GM06990 (cell line): ENCODE measurements around the gene ZC3H12C.

Source experiments
- DNase-seq: peaks from one replicate; pipeline ENCODE4 v3.0.0-alpha.2; 2011; ENCODE audit not compliant: insufficient read length; ENCODE audit errors: extremely low read depth
- H3K27me3 ChIP-seq: replicated peaks from 2 replicates; pipeline ENCODE4 v1.6.0; 2011; ENCODE audit warnings: low read length; ENCODE audit not compliant: control insufficient read depth, insufficient read depth
- H3K36me3 ChIP-seq: 2 replicates; pipeline ENCODE4 v1.5.1; 2011; ENCODE audit warnings: low read length; ENCODE audit not compliant: control insufficient read depth, insufficient read depth
- H3K4me3 ChIP-seq: replicated peaks from 2 replicates; pipeline ENCODE4 v1.5.1; 2011; ENCODE audit warnings: low read depth, mild to moderate bottlenecking, control low read depth, low read length
- TF ChIP-seq, protein P1 (sequence below): IDR thresholded peaks from 2 replicates; pipeline ENCODE4 v1.5.1; 2011; ENCODE audit warnings: low read length, control low read depth, mild to moderate bottlenecking, inconsistent platforms; ENCODE audit not compliant: insufficient read depth, poor library complexity, severe bottlenecking

ZC3H12C gene

DNA sequence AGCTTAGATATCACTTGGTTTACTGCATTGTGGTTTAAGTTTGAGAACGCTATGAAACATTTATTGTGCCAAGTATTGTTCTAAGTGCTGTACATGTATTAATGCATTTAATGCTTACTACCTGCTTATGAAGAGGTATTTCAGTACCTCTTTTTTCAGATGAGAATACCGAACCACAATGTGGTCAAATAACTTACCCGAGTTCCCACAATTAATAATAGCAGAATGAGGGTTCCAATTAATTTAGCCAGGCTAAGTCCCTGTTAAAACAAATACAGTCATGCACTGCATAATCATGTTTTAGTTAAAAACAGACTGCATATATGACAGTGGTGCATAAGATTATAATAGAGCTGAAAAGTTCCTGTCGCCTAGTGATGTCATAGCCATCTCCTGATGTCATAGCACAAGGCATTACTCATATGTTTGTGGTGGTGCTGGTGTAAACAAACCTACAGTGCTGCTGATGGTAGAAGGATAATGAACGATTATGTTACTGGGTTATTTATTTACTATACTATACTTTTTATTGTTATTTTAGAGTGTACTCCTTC is 4.3 kb downstream of the ZC3H12C start:
- no peaks in the 10 kb centered on the region for H3K27me3 ChIP-seq
- no peak for DNase-seq
- H3K4me3 ChIP-seq = no peak overlapping the region
- no peaks in the 10 kb centered on the region; the same call in none of the 2 replicates for H3K36me3 ChIP-seq
- TF ChIP-seq, protein P1, sequence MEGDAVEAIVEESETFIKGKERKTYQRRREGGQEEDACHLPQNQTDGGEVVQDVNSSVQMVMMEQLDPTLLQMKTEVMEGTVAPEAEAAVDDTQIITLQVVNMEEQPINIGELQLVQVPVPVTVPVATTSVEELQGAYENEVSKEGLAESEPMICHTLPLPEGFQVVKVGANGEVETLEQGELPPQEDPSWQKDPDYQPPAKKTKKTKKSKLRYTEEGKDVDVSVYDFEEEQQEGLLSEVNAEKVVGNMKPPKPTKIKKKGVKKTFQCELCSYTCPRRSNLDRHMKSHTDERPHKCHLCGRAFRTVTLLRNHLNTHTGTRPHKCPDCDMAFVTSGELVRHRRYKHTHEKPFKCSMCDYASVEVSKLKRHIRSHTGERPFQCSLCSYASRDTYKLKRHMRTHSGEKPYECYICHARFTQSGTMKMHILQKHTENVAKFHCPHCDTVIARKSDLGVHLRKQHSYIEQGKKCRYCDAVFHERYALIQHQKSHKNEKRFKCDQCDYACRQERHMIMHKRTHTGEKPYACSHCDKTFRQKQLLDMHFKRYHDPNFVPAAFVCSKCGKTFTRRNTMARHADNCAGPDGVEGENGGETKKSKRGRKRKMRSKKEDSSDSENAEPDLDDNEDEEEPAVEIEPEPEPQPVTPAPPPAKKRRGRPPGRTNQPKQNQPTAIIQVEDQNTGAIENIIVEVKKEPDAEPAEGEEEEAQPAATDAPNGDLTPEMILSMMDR = no peak

DNA sequence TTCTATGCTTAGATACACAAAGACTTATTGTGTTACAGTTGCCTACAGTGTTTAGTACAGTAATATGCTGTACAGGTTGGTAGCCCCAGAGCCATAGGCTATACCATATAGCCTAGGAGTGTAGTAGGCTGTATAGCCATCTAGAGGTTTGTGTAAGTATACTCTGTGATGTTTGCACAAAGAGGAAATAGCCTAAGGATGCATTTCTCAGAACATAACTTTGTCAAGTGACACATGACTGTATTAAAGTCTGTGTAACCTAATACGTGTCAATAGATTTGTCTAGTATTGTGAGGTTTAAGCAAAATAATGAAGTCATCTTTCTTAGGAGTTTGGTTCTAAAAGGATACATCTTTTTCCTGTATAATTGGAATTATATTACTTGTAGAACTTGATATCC is 5.5 kb downstream of the ZC3H12C start:
- Histone ChIP-seq H3K27me3 (no peaks in the 10 kb centered on the region), H3K36me3 (no peaks in the 10 kb centered on the region; the same call in none of the 2 replicates), H3K4me3 (no peak overlapping the region)
- no peak for DNase-seq
- TF ChIP-seq, protein P1 = peak; percentile 20

DNA sequence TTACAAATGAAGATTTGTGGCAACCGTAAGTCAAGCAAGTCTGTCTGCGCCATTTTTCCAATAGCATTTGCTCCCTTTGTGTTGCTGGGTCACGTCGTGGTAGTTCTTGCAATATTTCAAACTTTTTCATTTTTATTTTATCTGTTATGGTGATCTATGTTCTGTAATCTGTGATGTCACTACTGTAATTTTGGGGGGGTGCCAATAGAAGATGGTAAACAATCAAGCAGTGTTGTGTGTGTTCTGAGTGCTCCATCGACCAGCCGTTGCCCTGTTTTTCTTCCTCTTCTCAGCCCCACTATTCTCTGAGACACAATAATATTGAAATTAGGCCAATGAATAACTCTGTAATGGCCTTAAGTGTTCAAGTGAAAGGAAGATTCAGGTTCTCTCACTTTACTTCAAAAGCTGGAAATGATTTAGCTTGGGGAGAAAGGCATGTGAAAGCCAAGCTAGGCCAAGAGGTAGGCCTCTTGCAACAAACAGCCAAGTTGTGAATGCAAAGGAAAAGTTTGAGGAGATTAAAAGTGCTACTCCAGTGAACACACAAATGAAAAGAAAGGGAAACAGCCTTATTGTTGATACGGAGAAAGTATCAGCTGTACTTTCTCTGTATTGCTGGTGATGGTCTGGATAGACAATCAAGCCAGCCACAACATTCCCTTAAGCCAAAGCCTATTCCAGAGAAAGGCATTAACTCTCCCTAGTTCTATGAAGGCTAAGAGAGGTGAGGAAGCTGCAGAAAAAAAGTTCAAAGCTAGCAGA is 7.5 kb downstream of the ZC3H12C start:
- DNase-seq = no peak
- H3K4me3 ChIP-seq = no peak overlapping the region
- no peaks in the 10 kb centered on the region for H3K27me3 ChIP-seq
- TF ChIP-seq, protein P1 = no peak
- H3K36me3 ChIP-seq = no peaks in the 10 kb centered on the region; the same call in none of the 2 replicates

DNA sequence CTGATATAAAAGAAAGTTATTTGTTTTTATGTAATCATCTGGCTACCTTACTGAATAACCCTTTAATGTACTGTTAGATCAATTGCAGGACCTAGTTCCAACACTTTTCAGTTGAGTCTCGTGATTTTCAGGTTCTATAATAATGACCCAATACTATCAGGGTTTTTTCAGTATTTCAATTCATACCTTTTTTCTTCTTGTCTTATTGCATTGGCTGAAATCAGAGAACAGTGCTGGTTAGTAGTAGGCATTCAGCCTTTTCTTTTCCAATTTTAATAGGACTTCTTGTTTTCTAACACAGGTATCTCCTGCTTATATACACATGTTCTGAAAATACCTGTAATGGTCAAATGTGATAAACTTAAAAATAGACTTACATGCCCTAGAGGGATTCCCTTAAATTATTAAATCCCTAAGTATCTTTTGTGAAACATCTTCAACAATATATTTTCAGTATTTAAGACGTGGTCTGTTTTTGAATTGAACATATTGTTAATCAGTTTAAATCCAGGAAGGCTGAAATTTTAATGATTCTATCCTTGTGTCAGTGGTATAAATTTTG is 13.6 kb downstream of the ZC3H12C start:
- no peak overlapping the region for H3K4me3 ChIP-seq
- H3K36me3 ChIP-seq = peaks cover 2% of the 10 kb centered on the region
- no peak for DNase-seq
- no peaks in the 10 kb centered on the region for H3K27me3 ChIP-seq
- TF ChIP-seq, protein P1 = no peak

DNA sequence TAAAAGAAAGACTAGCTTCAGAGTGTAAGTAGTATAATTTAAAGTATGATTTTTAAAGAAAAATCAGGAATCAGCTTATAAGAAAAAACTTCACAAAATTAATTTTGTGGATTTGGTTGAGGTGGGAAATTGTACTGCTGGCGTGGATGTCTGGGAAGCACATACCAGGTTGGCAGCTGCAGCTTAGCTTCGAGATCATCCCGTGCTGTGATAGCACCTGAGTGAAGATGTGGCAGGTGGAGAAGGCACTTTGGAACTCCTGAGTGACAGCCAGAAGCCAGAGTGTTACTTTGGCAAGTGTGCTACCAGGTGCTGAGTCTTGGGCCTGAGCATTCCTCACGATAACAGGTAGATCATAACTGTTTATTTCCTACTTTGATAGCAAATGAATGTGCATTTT is 17.7 kb downstream of the ZC3H12C start:
- TF ChIP-seq, protein P1 = no peak

More for the DNA sequence above, 17.7 kb downstream of the ZC3H12C start:
- H3K4me3 ChIP-seq = no peak overlapping the region
- peaks cover 2% of the 10 kb centered on the region for H3K36me3 ChIP-seq
- no peak for DNase-seq
- H3K27me3 ChIP-seq = no peaks in the 10 kb centered on the region
